ENCODE data around the gene TAGLN3. TPM values are rescaled to one million over a fixed set of nuclear protein-coding genes. Genes with fewer than 3 reads are reported as not detected.
"Not testable (repeated sequence)": the region's sequence is repeated elsewhere in the genome, so short reads cannot be mapped to it uniquely, and the experiment has no call there.

Gene TAGLN3
- total and polyA plus RNA-seq, 2 donors (not counting 3 experiments of a cell fraction or from before 2014, with no cell fraction given) = not detected

- FAIRE-seq; H3K4me3 ChIP-seq (replicated peaks in 1 of 3; ENCODE audit: insufficient read depth in 1 of 3, low read depth in 1 of 3, low read length in 3 of 3); H3K27ac ChIP-seq (ENCODE audit: insufficient read depth, low read depth, low read length); H3K27me3 ChIP-seq (ENCODE audit: control insufficient read depth in 2 of 2, insufficient read depth in 2 of 2, low read length in 2 of 2); BruUV-seq (replicated peaks); H3K9me1 ChIP-seq (replicated peaks; ENCODE audit: control insufficient read depth, extremely low read depth, insufficient read depth, low read length); H3K36me3 ChIP-seq (ENCODE audit: control insufficient read depth in 2 of 2, extremely low read depth in 1 of 2, insufficient read depth in 2 of 2, low read length in 2 of 2); H3K4me2 ChIP-seq (ENCODE audit: insufficient read depth, low read length); H3K9me3 ChIP-seq (replicated peaks; ENCODE audit: control insufficient read depth, insufficient read depth, low read length); POLR2A ChIA-PET; DNase-seq (ENCODE audit: low read depth, low spot score); H2AFZ ChIP-seq (ENCODE audit: low read depth, low read length); H3K9ac ChIP-seq (replicated peaks; ENCODE audit: extremely low read depth, insufficient read depth, low read length); H4K20me1 ChIP-seq (replicated peaks; ENCODE audit: control insufficient read depth, extremely low read depth, insufficient read depth, low read length); H3K4me1 ChIP-seq (ENCODE audit: control insufficient read depth, extremely low read depth, insufficient read depth, low read length); dilution Hi-C loops (cut with MboI; ENCODE audit: extremely low pct_ligation_motif_present, low sequenced_read_pairs); H3K79me2 ChIP-seq (ENCODE audit: control insufficient read depth, insufficient read depth, low read length); intact Hi-C loops (cut with micrococcal nuclease): not testable (repeated sequence)
- CTCF ChIA-PET = interaction anchor here (0.9 kb wide), 1 partner anchor 321 kb away, joined by 3 read pairs; no protein-coding TSS in a partner anchor
Measured at GRCh38 chr3:112037194-112037593, 38.5 kb downstream of the TAGLN3 start.

DNA sequence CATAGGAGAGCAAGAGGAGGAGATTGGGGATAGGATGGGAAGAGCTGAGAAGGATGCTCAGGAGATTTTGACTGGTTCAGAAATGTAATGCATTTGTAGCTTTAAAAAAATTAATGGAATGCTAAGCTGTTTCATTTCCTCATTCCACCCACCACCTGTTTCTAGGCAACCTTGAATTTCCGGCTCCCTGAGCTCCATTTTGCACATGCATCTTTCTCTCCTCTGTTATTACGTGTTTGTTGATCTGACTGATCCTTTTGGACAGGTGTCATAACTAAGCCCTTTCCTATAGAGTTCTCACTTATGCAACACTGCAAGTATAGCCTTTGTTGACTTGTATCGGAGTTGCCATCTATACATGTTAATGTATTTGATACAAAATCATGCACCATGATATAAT, 40.1 kb downstream of the TAGLN3 start:
- no peak for TF ChIP-seq MAX (IDR thresholded peaks at IDR 0.05; ENCODE audit: insufficient read depth, insufficient read length)
- no peak for TF ChIP-seq EZH2 (IDR thresholded peaks at IDR 0.05; ENCODE audit: borderline replicate concordance, low read depth, low read length, severe bottlenecking)
- TF ChIP-seq MYC (IDR thresholded peaks at IDR 0.05; ENCODE audit: low read depth, low read length) = no peak
- TF ChIP-seq FOS (IDR thresholded peaks at IDR 0.05; ENCODE audit: borderline replicate concordance, insufficient read depth, low read length) = no peak
- TF ChIP-seq POLR2AphosphoS5 (IDR thresholded peaks at IDR 0.05; ENCODE audit: insufficient read depth, low read depth, low read length) = no peak
- no peak for TF ChIP-seq CTCF (IDR thresholded peaks at IDR 0.05; ENCODE audit: extremely low read depth in 1 of 2, insufficient read depth in 1 of 2, low read depth in 1 of 2, low read length in 2 of 2)
- TF ChIP-seq JUN (IDR thresholded peaks at IDR 0.05; ENCODE audit: borderline replicate concordance, insufficient read depth, insufficient read length, low read depth) = no peak
- no peak for TF ChIP-seq GATA2 (IDR thresholded peaks at IDR 0.05; ENCODE audit: insufficient read depth, insufficient read length, low read depth, low read length)
- TF ChIP-seq POLR2A (IDR thresholded peaks at IDR 0.05; ENCODE audit: low read depth, low read length) = no peak
- H3K4me3 ChIP-seq (replicated peaks in 1 of 3; ENCODE audit: insufficient read depth in 1 of 3, low read depth in 1 of 3, low read length in 3 of 3) = no peak overlapping the region
- no peaks in the 10 kb centered on the region for H3K36me3 ChIP-seq (ENCODE audit: control insufficient read depth in 2 of 2, extremely low read depth in 1 of 2, insufficient read depth in 2 of 2, low read length in 2 of 2)
- H3K9me3 ChIP-seq (replicated peaks; ENCODE audit: control insufficient read depth, insufficient read depth, low read length) = no peaks in the 10 kb centered on the region
- H3K27ac ChIP-seq (ENCODE audit: insufficient read depth, low read depth, low read length) = no peak overlapping the region
- H3K4me2 ChIP-seq (ENCODE audit: insufficient read depth, low read length) = no peak overlapping the region
- H3K9me1 ChIP-seq (replicated peaks; ENCODE audit: control insufficient read depth, extremely low read depth, insufficient read depth, low read length) = no peaks in the 10 kb centered on the region
- ChIA-PET CTCF (interaction anchor here (1.2 to 2.6 kb wide), 5 partner anchors 23 to 370 kb away, joined by 3 to 13 read pairs (median 3); partner anchors contain the start of gene ABHD10), POLR2A (no interaction called here)
- no peaks in the 10 kb centered on the region for H4K20me1 ChIP-seq (replicated peaks; ENCODE audit: control insufficient read depth, extremely low read depth, insufficient read depth, low read length)
- FAIRE-seq (no peak), DNase-seq (ENCODE audit: low read depth, low spot score) (no peak)
- H3K27me3 ChIP-seq (ENCODE audit: control insufficient read depth in 2 of 2, insufficient read depth in 2 of 2, low read length in 2 of 2) = no peaks in the 10 kb centered on the region
- H3K4me1 ChIP-seq (ENCODE audit: control insufficient read depth, extremely low read depth, insufficient read depth, low read length) = no peaks in the 10 kb centered on the region
- BruUV-seq (replicated peaks) = no TSS peak
- intact Hi-C loops (cut with micrococcal nuclease) = no loop called here
- dilution Hi-C loops (cut with MboI; ENCODE audit: extremely low pct_ligation_motif_present, low sequenced_read_pairs) = no loop called here
- H3K79me2 ChIP-seq (ENCODE audit: control insufficient read depth, insufficient read depth, low read length) = no peaks in the 10 kb centered on the region
- no peak overlapping the region for H3K9ac ChIP-seq (replicated peaks; ENCODE audit: extremely low read depth, insufficient read depth, low read length)
- H2AFZ ChIP-seq (ENCODE audit: low read depth, low read length) = no peak overlapping the region

Measured in endothelial cell of umbilical vein (primary cell).